HEK293 (cell line): Measurements from ENCODE around the gene IKZF2.

ENCODE experiments used
- CTCF ChIA-PET: fragments of 350-600 bp; formaldehyde crosslinking; extraction: SDS; loops from one replicate; lab custom pipeline; 2021; ENCODE audit warnings: antibody characterized with exemption; lab: Yijun Ruan, JAX
- POLR2A ChIA-PET: fragments of 300-600 bp; formaldehyde crosslinking; extraction: SDS; loops from one replicate; lab custom pipeline; 2020; ENCODE audit warnings: antibody characterized with exemption, inconsistent platforms; lab: Yijun Ruan, JAX
- H3K27ac ChIP-seq: fragments of 200-500 bp; sonication (Bioruptor generic); 2 replicates; pipeline ENCODE4 v1.5.1; 2014; ENCODE audit warnings: low read depth, low read length, control low read depth, inconsistent platforms; ENCODE audit errors: extremely low read depth
- H3K36me3 ChIP-seq, 2 experiments: fragments of 200-500 bp in 1 of 2; sonication (Bioruptor generic) in 1 of 2; 1 replicate in 1 of 2; 2 replicates in 1 of 2; pipeline ENCODE4 v1.5.1; 2014 to 2017; ENCODE audit warnings: inconsistent platforms in 2 of 2, low read length in 2 of 2; ENCODE audit not compliant: control insufficient read depth in 2 of 2, insufficient read depth in 1 of 2
- H3K4me1 ChIP-seq: fragments of 200-500 bp; sonication (Bioruptor generic); 2 replicates; pipeline ENCODE4 v1.5.1; 2014; ENCODE audit warnings: mild to moderate bottlenecking, low read length, inconsistent platforms; ENCODE audit not compliant: control insufficient read depth, insufficient read depth
- H3K4me3 ChIP-seq: 2 replicates; pipeline ENCODE4 v1.5.1; 2011; ENCODE audit warnings: low read depth, mild to moderate bottlenecking, control low read depth, low read length, moderate library complexity
- H3K9me3 ChIP-seq: fragments of 200-500 bp; sonication (Bioruptor generic); 2 replicates; pipeline ENCODE4 v1.5.1; 2014; ENCODE audit warnings: low read depth, low read length, inconsistent platforms; ENCODE audit not compliant: control insufficient read depth, insufficient read depth
- EGR2 ChIP-seq: fragments of 450-650 bp; formaldehyde crosslinking; IDR thresholded peaks from 2 replicates; pipeline ENCODE4 v1.5.1; 2016; ENCODE audit warnings: low read depth, missing biosample characterization, missing genetic modification characterization
- WT1 ChIP-seq: fragments of 450-650 bp; formaldehyde crosslinking; IDR thresholded peaks from 2 replicates; pipeline ENCODE4 v1.5.1; 2016; ENCODE audit warnings: missing biosample characterization, missing genetic modification characterization
- ZBTB17 ChIP-seq: fragments of 450-650 bp; formaldehyde crosslinking; IDR thresholded peaks from 2 replicates; pipeline ENCODE4 v1.5.1; 2016; ENCODE audit warnings: missing biosample characterization, missing genetic modification characterization
- ZBTB21 ChIP-seq: fragments of 450-650 bp; formaldehyde crosslinking; IDR thresholded peaks from 2 replicates; pipeline ENCODE4 v1.5.1; 2017; ENCODE audit warnings: missing biosample characterization, missing genetic modification characterization
- ZNF214 ChIP-seq: fragments of 450-650 bp; formaldehyde crosslinking; IDR thresholded peaks from 2 replicates; pipeline ENCODE4 v1.5.1; 2017; ENCODE audit warnings: missing biosample characterization, mild to moderate bottlenecking, missing genetic modification characterization, borderline replicate concordance
- ZNF24 ChIP-seq: fragments of 450-650 bp; formaldehyde crosslinking; IDR thresholded peaks from 2 replicates; pipeline ENCODE4 v1.5.1; 2016; ENCODE audit warnings: missing biosample characterization, missing genetic modification characterization
- ZNF292 ChIP-seq: fragments of 450-650 bp; formaldehyde crosslinking; IDR thresholded peaks from 2 replicates; pipeline ENCODE4 v1.5.1; 2016; ENCODE audit warnings: low read depth, missing biosample characterization, missing genetic modification characterization, borderline replicate concordance
- ZNF324 ChIP-seq: fragments of 450-650 bp; formaldehyde crosslinking; IDR thresholded peaks from 2 replicates; pipeline ENCODE4 v1.5.1; 2016; ENCODE audit warnings: missing biosample characterization, missing genetic modification characterization
- ZNF521 ChIP-seq: fragments of 450-650 bp; formaldehyde crosslinking; IDR thresholded peaks from 2 replicates; pipeline ENCODE4 v1.5.1; 2017; ENCODE audit warnings: missing biosample characterization, mild to moderate bottlenecking, missing genetic modification characterization
- ZNF571 ChIP-seq: fragments of 450-650 bp; formaldehyde crosslinking; IDR thresholded peaks from 2 replicates; pipeline ENCODE4 v1.5.0; 2017; ENCODE audit warnings: missing biosample characterization, missing genetic modification characterization
- ZNF610 ChIP-seq: fragments of 450-650 bp; formaldehyde crosslinking; IDR thresholded peaks from 2 replicates; pipeline ENCODE4 v1.5.1; 2016; ENCODE audit warnings: missing biosample characterization, missing genetic modification characterization, borderline replicate concordance
- ZNF785 ChIP-seq: fragments of 450-650 bp; formaldehyde crosslinking; IDR thresholded peaks from 2 replicates; pipeline ENCODE4 v1.5.1; 2016; ENCODE audit warnings: missing biosample characterization, missing genetic modification characterization
- ZSCAN16 ChIP-seq: fragments of 450-650 bp; formaldehyde crosslinking; IDR thresholded peaks from 2 replicates; pipeline ENCODE4 v1.5.1; 2016; ENCODE audit warnings: missing biosample characterization, missing genetic modification characterization
- ZSCAN30 ChIP-seq: fragments of 450-650 bp; IDR thresholded peaks from 2 replicates; pipeline ENCODE4 v1.5.1; 2018; ENCODE audit warnings: missing biosample characterization, mild to moderate bottlenecking, missing genetic modification characterization, moderate library complexity
- ZXDB ChIP-seq: fragments of 450-650 bp; formaldehyde crosslinking; IDR thresholded peaks from 2 replicates; pipeline ENCODE4 v1.5.1; 2016; ENCODE audit warnings: missing biosample characterization, missing genetic modification characterization
- TF ChIP-seq, protein P1 (sequence below): fragments of 450-650 bp; formaldehyde crosslinking; IDR thresholded peaks from 2 replicates; pipeline ENCODE4 v1.5.1; 2016; ENCODE audit warnings: missing biosample characterization, missing genetic modification characterization
- TF ChIP-seq, protein P2 (sequence below): fragments of 450-650 bp; formaldehyde crosslinking; conservative IDR thresholded peaks from 2 replicates; pipeline ENCODE4 v1.5.1; 2016; ENCODE audit warnings: low read depth, missing biosample characterization, missing genetic modification characterization
- TF ChIP-seq, protein P3 (sequence below): fragments of 450-650 bp; formaldehyde crosslinking; IDR thresholded peaks from 2 replicates; pipeline ENCODE4 v1.5.1; 2016; ENCODE audit warnings: missing biosample characterization, missing genetic modification characterization, borderline replicate concordance
- TF ChIP-seq, protein P4 (sequence below): fragments of 450-650 bp; formaldehyde crosslinking; IDR thresholded peaks from 2 replicates; pipeline ENCODE4 v1.5.1; 2017; ENCODE audit warnings: missing biosample characterization, missing genetic modification characterization
- TF ChIP-seq, protein P5 (sequence below): fragments of 450-650 bp; formaldehyde crosslinking; IDR thresholded peaks from 2 replicates; pipeline ENCODE4 v1.5.1; 2016; ENCODE audit warnings: missing biosample characterization, missing genetic modification characterization
- TF ChIP-seq, protein P6 (sequence below): fragments of 450-650 bp; formaldehyde crosslinking; IDR thresholded peaks from 2 replicates; pipeline ENCODE4; 2016; ENCODE audit warnings: missing biosample characterization, missing genetic modification characterization
- TF ChIP-seq, protein P7 (sequence below): fragments of 450-650 bp; formaldehyde crosslinking; IDR thresholded peaks from 2 replicates; pipeline ENCODE4 v1.5.1; 2016; ENCODE audit warnings: missing biosample characterization, missing genetic modification characterization
- TF ChIP-seq, protein P8 (sequence below): fragments of 450-650 bp; formaldehyde crosslinking; IDR thresholded peaks from 2 replicates; pipeline ENCODE4 v1.5.1; 2016; ENCODE audit warnings: missing biosample characterization, missing genetic modification characterization

The IKZF2 gene

DNA sequence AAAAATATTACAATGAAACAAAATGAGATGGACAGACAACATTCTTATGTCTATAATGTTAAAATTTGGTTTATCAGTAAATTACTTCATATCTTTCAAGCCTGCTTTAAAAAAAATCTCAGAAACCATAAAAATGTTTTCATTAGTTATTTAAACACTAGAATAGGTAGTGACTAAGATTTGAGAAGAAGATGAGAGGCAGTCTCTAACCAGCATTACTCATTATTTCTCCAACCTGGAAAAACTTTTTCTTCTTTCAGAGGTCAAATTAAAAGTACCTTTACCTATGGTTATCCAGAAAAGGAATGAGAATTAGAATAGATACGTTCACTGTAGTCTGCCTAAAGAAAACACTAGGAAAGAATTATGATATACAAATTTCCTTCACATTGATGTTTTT, 50.3 kb downstream of the IKZF2 start:
- Histone ChIP-seq H3K9me3 (no peaks in the 10 kb centered on the region), H3K4me3 (no peak overlapping the region), H3K27ac (no peak overlapping the region), H3K4me1 (no peaks in the 10 kb centered on the region; the same call in 1 of the 2 replicates), H3K36me3 (no peaks in the 10 kb centered on the region)
- ChIA-PET POLR2A (no interaction called here), CTCF (interaction anchor here (0.6 kb wide), 1 partner anchor 238 kb away, joined by 3 read pairs; no protein-coding TSS in a partner anchor)
- TF ChIP-seq ZSCAN30 (tag by site-specific recombination): no peak
- no peak for TF ChIP-seq ZNF292 (tag by site-specific recombination)
- TF ChIP-seq ZNF521 (tag by site-specific recombination): no peak
- TF ChIP-seq, protein P1, sequence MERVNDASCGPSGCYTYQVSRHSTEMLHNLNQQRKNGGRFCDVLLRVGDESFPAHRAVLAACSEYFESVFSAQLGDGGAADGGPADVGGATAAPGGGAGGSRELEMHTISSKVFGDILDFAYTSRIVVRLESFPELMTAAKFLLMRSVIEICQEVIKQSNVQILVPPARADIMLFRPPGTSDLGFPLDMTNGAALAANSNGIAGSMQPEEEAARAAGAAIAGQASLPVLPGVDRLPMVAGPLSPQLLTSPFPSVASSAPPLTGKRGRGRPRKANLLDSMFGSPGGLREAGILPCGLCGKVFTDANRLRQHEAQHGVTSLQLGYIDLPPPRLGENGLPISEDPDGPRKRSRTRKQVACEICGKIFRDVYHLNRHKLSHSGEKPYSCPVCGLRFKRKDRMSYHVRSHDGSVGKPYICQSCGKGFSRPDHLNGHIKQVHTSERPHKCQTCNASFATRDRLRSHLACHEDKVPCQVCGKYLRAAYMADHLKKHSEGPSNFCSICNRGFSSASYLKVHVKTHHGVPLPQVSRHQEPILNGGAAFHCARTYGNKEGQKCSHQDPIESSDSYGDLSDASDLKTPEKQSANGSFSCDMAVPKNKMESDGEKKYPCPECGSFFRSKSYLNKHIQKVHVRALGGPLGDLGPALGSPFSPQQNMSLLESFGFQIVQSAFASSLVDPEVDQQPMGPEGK (tag by site-specific recombination): no peak
- no peak for TF ChIP-seq ZNF571 (tag by site-specific recombination)
- no peak for TF ChIP-seq WT1 (tag by site-specific recombination)
- TF ChIP-seq, protein P2, sequence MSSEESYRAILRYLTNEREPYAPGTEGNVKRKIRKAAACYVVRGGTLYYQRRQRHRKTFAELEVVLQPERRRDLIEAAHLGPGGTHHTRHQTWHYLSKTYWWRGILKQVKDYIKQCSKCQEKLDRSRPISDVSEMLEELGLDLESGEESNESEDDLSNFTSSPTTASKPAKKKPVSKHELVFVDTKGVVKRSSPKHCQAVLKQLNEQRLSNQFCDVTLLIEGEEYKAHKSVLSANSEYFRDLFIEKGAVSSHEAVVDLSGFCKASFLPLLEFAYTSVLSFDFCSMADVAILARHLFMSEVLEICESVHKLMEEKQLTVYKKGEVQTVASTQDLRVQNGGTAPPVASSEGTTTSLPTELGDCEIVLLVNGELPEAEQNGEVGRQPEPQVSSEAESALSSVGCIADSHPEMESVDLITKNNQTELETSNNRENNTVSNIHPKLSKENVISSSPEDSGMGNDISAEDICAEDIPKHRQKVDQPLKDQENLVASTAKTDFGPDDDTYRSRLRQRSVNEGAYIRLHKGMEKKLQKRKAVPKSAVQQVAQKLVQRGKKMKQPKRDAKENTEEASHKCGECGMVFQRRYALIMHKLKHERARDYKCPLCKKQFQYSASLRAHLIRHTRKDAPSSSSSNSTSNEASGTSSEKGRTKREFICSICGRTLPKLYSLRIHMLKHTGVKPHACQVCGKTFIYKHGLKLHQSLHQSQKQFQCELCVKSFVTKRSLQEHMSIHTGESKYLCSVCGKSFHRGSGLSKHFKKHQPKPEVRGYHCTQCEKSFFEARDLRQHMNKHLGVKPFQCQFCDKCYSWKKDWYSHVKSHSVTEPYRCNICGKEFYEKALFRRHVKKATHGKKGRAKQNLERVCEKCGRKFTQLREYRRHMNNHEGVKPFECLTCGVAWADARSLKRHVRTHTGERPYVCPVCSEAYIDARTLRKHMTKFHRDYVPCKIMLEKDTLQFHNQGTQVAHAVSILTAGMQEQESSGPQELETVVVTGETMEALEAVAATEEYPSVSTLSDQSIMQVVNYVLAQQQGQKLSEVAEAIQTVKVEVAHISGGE (tag by site-specific recombination): no peak

DNA sequence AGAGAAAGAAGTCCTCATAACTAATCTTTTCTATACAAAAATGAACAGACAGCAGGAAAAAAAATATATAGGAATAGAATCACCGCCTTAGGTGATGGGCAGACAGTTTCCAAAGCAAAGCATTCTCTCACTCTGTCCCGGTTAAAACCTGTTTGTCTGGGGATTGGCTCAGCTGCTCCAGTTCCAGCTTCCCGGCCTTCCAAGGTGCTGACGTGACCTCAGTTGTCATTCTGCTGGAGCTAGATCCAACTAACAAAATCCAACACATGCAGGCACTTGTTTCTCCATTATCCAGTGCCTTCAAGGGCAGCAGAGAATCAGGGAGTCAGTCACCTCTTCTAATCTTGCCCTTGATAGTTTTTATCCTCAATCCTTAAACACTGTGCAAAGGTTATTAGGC, 52.8 kb downstream of the IKZF2 start:
- H3K4me1 ChIP-seq: no peaks in the 10 kb centered on the region
- POLR2A ChIA-PET: no interaction called here
- no peak for TF ChIP-seq ZSCAN16 (tag by site-specific recombination)
- TF ChIP-seq, protein P3, sequence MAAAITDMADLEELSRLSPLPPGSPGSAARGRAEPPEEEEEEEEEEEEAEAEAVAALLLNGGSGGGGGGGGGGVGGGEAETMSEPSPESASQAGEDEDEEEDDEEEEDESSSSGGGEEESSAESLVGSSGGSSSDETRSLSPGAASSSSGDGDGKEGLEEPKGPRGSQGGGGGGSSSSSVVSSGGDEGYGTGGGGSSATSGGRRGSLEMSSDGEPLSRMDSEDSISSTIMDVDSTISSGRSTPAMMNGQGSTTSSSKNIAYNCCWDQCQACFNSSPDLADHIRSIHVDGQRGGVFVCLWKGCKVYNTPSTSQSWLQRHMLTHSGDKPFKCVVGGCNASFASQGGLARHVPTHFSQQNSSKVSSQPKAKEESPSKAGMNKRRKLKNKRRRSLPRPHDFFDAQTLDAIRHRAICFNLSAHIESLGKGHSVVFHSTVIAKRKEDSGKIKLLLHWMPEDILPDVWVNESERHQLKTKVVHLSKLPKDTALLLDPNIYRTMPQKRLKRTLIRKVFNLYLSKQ (tag by site-specific recombination): no peak
- no peak for TF ChIP-seq ZBTB17
- TF ChIP-seq, protein P4, sequence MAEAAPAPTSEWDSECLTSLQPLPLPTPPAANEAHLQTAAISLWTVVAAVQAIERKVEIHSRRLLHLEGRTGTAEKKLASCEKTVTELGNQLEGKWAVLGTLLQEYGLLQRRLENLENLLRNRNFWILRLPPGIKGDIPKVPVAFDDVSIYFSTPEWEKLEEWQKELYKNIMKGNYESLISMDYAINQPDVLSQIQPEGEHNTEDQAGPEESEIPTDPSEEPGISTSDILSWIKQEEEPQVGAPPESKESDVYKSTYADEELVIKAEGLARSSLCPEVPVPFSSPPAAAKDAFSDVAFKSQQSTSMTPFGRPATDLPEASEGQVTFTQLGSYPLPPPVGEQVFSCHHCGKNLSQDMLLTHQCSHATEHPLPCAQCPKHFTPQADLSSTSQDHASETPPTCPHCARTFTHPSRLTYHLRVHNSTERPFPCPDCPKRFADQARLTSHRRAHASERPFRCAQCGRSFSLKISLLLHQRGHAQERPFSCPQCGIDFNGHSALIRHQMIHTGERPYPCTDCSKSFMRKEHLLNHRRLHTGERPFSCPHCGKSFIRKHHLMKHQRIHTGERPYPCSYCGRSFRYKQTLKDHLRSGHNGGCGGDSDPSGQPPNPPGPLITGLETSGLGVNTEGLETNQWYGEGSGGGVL (tag by site-specific recombination): no peak
- TF ChIP-seq ZXDB: no peak
- TF ChIP-seq ZBTB21 (tag by site-specific recombination): no peak
- TF ChIP-seq, protein P5, sequence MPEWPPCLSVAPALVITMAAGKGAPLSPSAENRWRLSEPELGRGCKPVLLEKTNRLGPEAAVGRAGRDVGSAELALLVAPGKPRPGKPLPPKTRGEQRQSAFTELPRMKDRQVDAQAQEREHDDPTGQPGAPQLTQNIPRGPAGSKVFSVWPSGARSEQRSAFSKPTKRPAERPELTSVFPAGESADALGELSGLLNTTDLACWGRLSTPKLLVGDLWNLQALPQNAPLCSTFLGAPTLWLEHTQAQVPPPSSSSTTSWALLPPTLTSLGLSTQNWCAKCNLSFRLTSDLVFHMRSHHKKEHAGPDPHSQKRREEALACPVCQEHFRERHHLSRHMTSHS (tag by site-specific recombination): no peak
- TF ChIP-seq, protein P6, sequence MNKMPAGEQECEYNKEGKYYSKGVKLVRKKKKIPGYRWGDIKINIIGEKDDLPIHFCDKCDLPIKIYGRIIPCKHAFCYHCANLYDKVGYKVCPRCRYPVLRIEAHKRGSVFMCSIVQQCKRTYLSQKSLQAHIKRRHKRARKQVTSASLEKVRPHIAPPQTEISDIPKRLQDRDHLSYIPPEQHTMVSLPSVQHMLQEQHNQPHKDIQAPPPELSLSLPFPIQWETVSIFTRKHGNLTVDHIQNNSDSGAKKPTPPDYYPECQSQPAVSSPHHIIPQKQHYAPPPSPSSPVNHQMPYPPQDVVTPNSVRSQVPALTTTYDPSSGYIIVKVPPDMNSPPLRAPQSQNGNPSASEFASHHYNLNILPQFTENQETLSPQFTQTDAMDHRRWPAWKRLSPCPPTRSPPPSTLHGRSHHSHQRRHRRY: no peak
- TF ChIP-seq ZNF610: no peak
- TF ChIP-seq, protein P7, sequence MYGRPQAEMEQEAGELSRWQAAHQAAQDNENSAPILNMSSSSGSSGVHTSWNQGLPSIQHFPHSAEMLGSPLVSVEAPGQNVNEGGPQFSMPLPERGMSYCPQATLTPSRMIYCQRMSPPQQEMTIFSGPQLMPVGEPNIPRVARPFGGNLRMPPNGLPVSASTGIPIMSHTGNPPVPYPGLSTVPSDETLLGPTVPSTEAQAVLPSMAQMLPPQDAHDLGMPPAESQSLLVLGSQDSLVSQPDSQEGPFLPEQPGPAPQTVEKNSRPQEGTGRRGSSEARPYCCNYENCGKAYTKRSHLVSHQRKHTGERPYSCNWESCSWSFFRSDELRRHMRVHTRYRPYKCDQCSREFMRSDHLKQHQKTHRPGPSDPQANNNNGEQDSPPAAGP (tag by site-specific recombination): no peak
- TF ChIP-seq ZNF324 (tag by site-specific recombination): no peak
- TF ChIP-seq ZNF785: no peak
- no peak for TF ChIP-seq EGR2 (tag by site-specific recombination)
- TF ChIP-seq ZNF214 (tag by site-specific recombination): no peak
- TF ChIP-seq, protein P8, sequence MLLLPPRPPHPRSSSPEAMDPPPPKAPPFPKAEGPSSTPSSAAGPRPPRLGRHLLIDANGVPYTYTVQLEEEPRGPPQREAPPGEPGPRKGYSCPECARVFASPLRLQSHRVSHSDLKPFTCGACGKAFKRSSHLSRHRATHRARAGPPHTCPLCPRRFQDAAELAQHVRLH (tag by site-specific recombination): no peak
- TF ChIP-seq ZNF24 (tag by site-specific recombination): no peak

More for the DNA sequence above, 52.8 kb downstream of the IKZF2 start:
- no peaks in the 10 kb centered on the region for H3K9me3 ChIP-seq
- H3K4me3 ChIP-seq: no peak overlapping the region
- CTCF ChIA-PET: no interaction called here
- no peak overlapping the region for H3K27ac ChIP-seq
- no peaks in the 10 kb centered on the region for H3K36me3 ChIP-seq
